KMS-11 (cell line): ENCODE results near the gene PARP12.

Experiments
- H2AFZ ChIP-seq: fragments of 200-600 bp; sonication (generic); 2 replicates; pipeline ENCODE4 v1.6.1; 2016; ENCODE audit warnings: antibody characterized with exemption, mixed run types, low read depth
- H3K27ac ChIP-seq: fragments of 200-600 bp; sonication (generic); 2 replicates; pipeline ENCODE4 v1.6.1; 2016; ENCODE audit warnings: mild to moderate bottlenecking, mixed run types
- H3K27me3 ChIP-seq: fragments of 200-600 bp; sonication (generic); 2 replicates; pipeline ENCODE4 v1.6.1; 2017; ENCODE audit warnings: mild to moderate bottlenecking, low read depth, mixed run types, moderate library complexity; ENCODE audit not compliant: insufficient read depth
- H3K36me3 ChIP-seq: fragments of 200-600 bp; sonication (generic); 2 replicates; pipeline ENCODE4 v1.6.1; 2017; ENCODE audit warnings: mild to moderate bottlenecking, mixed run types; ENCODE audit not compliant: insufficient read depth
- H3K4me1 ChIP-seq: fragments of 200-600 bp; sonication (generic); 2 replicates; pipeline ENCODE4 v1.6.1; 2016; ENCODE audit warnings: mild to moderate bottlenecking, low read depth, mixed run types; ENCODE audit not compliant: poor library complexity, severe bottlenecking
- H3K4me2 ChIP-seq: fragments of 200-600 bp; sonication (generic); 2 replicates; pipeline ENCODE4 v1.7.0; 2016; ENCODE audit warnings: mild to moderate bottlenecking, mixed run types
- H3K4me3 ChIP-seq: fragments of 200-600 bp; sonication (generic); IDR thresholded peaks from 2 replicates; pipeline ENCODE4 v1.6.1; 2017; ENCODE audit warnings: low read depth, low read length, mixed read lengths; ENCODE audit not compliant: insufficient read depth
- H3K79me2 ChIP-seq: fragments of 200-600 bp; sonication (generic); 2 replicates; pipeline ENCODE4 v1.6.1; 2016; ENCODE audit warnings: low read depth, mixed run types; ENCODE audit not compliant: insufficient read depth
- H3K9ac ChIP-seq: fragments of 200-600 bp; sonication (generic); 2 replicates; pipeline ENCODE4 v1.6.1; 2016; ENCODE audit warnings: mild to moderate bottlenecking, mixed run types
- H4K20me1 ChIP-seq: fragments of 200-600 bp; sonication (generic); 2 replicates; pipeline ENCODE4 v1.6.1; 2016; ENCODE audit warnings: mild to moderate bottlenecking, mixed run types; ENCODE audit not compliant: insufficient read depth
- TF ChIP-seq, protein P1 (sequence below): fragments of 200-600 bp; sonication (generic); conservative IDR thresholded peaks from 2 replicates; pipeline ENCODE4 v1.6.1; 2017; ENCODE audit warnings: low read depth, mild to moderate bottlenecking, antibody characterized with exemption, low read length, moderate library complexity, mixed read lengths

The PARP12 gene

GRCh38 chr7:140000666-140001268 is 62.0 kb downstream of the PARP12 start:
- Histone ChIP-seq H3K9ac (no peak overlapping the region), H3K79me2 (no peaks in the 10 kb centered on the region), H3K4me1 (peaks cover 8% of the 10 kb centered on the region), H3K4me2 (no peak overlapping the region), H3K27me3 (no peaks in the 10 kb centered on the region), H3K4me3 (no peak overlapping the region), H3K36me3 (no peaks in the 10 kb centered on the region), H2AFZ (no peak overlapping the region), H3K27ac (no peak overlapping the region), H4K20me1 (no peaks in the 10 kb centered on the region)
- TF ChIP-seq, protein P1, sequence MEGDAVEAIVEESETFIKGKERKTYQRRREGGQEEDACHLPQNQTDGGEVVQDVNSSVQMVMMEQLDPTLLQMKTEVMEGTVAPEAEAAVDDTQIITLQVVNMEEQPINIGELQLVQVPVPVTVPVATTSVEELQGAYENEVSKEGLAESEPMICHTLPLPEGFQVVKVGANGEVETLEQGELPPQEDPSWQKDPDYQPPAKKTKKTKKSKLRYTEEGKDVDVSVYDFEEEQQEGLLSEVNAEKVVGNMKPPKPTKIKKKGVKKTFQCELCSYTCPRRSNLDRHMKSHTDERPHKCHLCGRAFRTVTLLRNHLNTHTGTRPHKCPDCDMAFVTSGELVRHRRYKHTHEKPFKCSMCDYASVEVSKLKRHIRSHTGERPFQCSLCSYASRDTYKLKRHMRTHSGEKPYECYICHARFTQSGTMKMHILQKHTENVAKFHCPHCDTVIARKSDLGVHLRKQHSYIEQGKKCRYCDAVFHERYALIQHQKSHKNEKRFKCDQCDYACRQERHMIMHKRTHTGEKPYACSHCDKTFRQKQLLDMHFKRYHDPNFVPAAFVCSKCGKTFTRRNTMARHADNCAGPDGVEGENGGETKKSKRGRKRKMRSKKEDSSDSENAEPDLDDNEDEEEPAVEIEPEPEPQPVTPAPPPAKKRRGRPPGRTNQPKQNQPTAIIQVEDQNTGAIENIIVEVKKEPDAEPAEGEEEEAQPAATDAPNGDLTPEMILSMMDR, result no peak

DNA sequence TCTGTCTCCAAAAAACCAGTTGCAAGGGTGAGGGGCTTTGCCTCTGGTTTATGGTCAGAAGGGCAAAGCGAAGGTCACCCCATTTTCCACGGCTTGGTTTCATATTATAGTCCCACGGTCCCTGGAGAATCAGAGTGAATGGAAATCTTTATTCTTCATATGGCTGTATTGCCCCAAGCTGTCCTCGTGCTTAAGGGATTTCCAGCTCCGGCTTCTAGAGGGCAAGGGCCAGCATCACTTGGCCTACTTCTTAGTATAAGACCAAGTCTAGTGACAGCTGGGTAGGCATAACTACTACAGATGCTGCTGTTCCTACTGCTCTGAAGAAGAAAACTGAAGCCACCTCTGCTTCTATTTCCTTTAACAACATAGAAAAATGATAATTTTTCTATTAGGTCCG is 63.2 kb downstream of the PARP12 start:
- TF ChIP-seq, protein P1, result no peak
- Histone ChIP-seq H3K36me3 (no peaks in the 10 kb centered on the region), H2AFZ (no peak overlapping the region), H3K27ac (no peak overlapping the region), H4K20me1 (no peaks in the 10 kb centered on the region), H3K9ac (no peak overlapping the region), H3K4me3 (no peak overlapping the region), H3K27me3 (no peaks in the 10 kb centered on the region), H3K4me2 (no peak overlapping the region), H3K4me1 (peaks cover 8% of the 10 kb centered on the region), H3K79me2 (no peaks in the 10 kb centered on the region)

GRCh38 chr7:139998572-139998971 is 64.2 kb downstream of the PARP12 start:
- TF ChIP-seq, protein P1, result no peak
- Histone ChIP-seq H3K27ac (no peak overlapping the region), H3K4me3 (no peak overlapping the region), H2AFZ (no peak overlapping the region), H3K27me3 (no peaks in the 10 kb centered on the region), H3K4me2 (no peak overlapping the region), H4K20me1 (no peaks in the 10 kb centered on the region), H3K4me1 (peaks cover 1% of the 10 kb centered on the region), H3K9ac (no peak overlapping the region), H3K79me2 (no peaks in the 10 kb centered on the region), H3K36me3 (no peaks in the 10 kb centered on the region)

- no peak overlapping the region for H3K27ac ChIP-seq
- no peaks in the 10 kb centered on the region for H4K20me1 ChIP-seq
- no peaks in the 10 kb centered on the region for H3K79me2 ChIP-seq
- H3K4me1 ChIP-seq, result no peaks in the 10 kb centered on the region
- no peak overlapping the region for H3K9ac ChIP-seq
- TF ChIP-seq, protein P1, result no peak
- H2AFZ ChIP-seq, result no peak overlapping the region
- no peaks in the 10 kb centered on the region for H3K27me3 ChIP-seq
- no peak overlapping the region for H3K4me3 ChIP-seq
- H3K4me2 ChIP-seq, result no peak overlapping the region
- no peaks in the 10 kb centered on the region for H3K36me3 ChIP-seq
Measured at GRCh38 chr7:139995017-139995915, 67.5 kb downstream of the PARP12 start.
